ENCODE measurements around the gene CYBRD1.
"Not testable (repeated sequence)": the region's sequence is repeated elsewhere in the genome, so short reads cannot be mapped to it uniquely, and the experiment has no call there.

CYBRD1 gene

GRCh38 chr2:171515672-171516298 is 6.5 kb upstream of the CYBRD1 start:
- DNase-seq (ENCODE audit: low read depth in 2 of 2), result no peak

GRCh38 chr2:171516793-171517192 is 5.5 kb upstream of the CYBRD1 start:
- DNase-seq (ENCODE audit: low read depth in 2 of 2), result no peak

- no peak for DNase-seq (ENCODE audit: low read depth in 2 of 2)
These were observed 1.8 kb upstream of the CYBRD1 start for GRCh38 chr2:171520471-171520870.

GRCh38 chr2:171521361-171522051 is 768 bp upstream of the CYBRD1 start:
- no peak for DNase-seq (ENCODE audit: low read depth in 2 of 2)

GRCh38 chr2:171522788-171523087 is 464 bp downstream of the CYBRD1 start:
- no peak for DNase-seq (ENCODE audit: low read depth in 2 of 2)

- DNase-seq (ENCODE audit: low read depth in 2 of 2), result no peak
These were observed 1.1 kb downstream of the CYBRD1 start for GRCh38 chr2:171523088-171524017.

GRCh38 chr2:171524018-171524401 is 1.7 kb downstream of the CYBRD1 start:
- DNase-seq (ENCODE audit: low read depth in 2 of 2), result no peak

GRCh38 chr2:171529914-171530313 is 7.6 kb downstream of the CYBRD1 start:
- no peak for DNase-seq (ENCODE audit: low read depth in 2 of 2)

GRCh38 chr2:171530378-171530777 is 8.1 kb downstream of the CYBRD1 start:
- no peak for DNase-seq (ENCODE audit: low read depth in 2 of 2)

- not testable (repeated sequence) for DNase-seq (ENCODE audit: low read depth in 2 of 2)
These were observed 8.6 kb downstream of the CYBRD1 start for GRCh38 chr2:171530859-171531258.

GRCh38 chr2:171531291-171531690 is 9.0 kb downstream of the CYBRD1 start:
- no peak for DNase-seq (ENCODE audit: low read depth in 2 of 2)

- DNase-seq (ENCODE audit: low read depth in 2 of 2), result no peak
These were observed 9.7 kb downstream of the CYBRD1 start for GRCh38 chr2:171531836-171532450.

GRCh38 chr2:171533331-171533730 is 11.1 kb downstream of the CYBRD1 start:
- no peak for DNase-seq (ENCODE audit: low read depth in 2 of 2)

- DNase-seq (ENCODE audit: low read depth in 2 of 2), result not testable (repeated sequence)
These were observed 13.3 kb downstream of the CYBRD1 start for GRCh38 chr2:171535528-171535927.

GRCh38 chr2:171540437-171540836 is 18.2 kb downstream of the CYBRD1 start:
- DNase-seq (ENCODE audit: low read depth in 2 of 2), result no peak

GRCh38 chr2:171541202-171541887 is 19.1 kb downstream of the CYBRD1 start:
- DNase-seq (ENCODE audit: low read depth in 2 of 2), result no peak

GRCh38 chr2:171545086-171545485 is 22.8 kb downstream of the CYBRD1 start:
- no peak for DNase-seq (ENCODE audit: low read depth in 2 of 2)

- no peak for DNase-seq (ENCODE audit: low read depth in 2 of 2)
These were observed 25.0 kb downstream of the CYBRD1 start for GRCh38 chr2:171547256-171547655.

GRCh38 chr2:171547720-171548119 is 25.4 kb downstream of the CYBRD1 start:
- DNase-seq (ENCODE audit: low read depth in 2 of 2), result no peak

- no peak for DNase-seq (ENCODE audit: low read depth in 2 of 2)
These were observed 28.3 kb downstream of the CYBRD1 start for GRCh38 chr2:171550613-171551012.

GRCh38 chr2:171551836-171552235 is 29.6 kb downstream of the CYBRD1 start:
- DNase-seq (ENCODE audit: low read depth in 2 of 2), result no peak

GRCh38 chr2:171553236-171553635 is 31.0 kb downstream of the CYBRD1 start:
- no peak for DNase-seq (ENCODE audit: low read depth in 2 of 2)

Data from stimulated activated CD4-positive, alpha-beta T cell treated with anti-CD3 and anti-CD28 coated beads, Interleukin-1b, Interleukin-23, amount 100 ng/mL, for 4 hours (primary cell).